Natural killer cell (primary cell): ENCODE measurements around the gene DOK6. TPM values are rescaled to one million over a fixed set of nuclear protein-coding genes. Genes with fewer than 3 reads are reported as not detected.

Experiments
- ATAC-seq, 3 donors: fragments of 150-1000 bp in 2 of 3; fragments of 200-7000 bp in 1 of 3; cut with Tn5 transposase; 1 replicate in 1 of 3; 2 replicates in 2 of 3; pipeline ENCODE4 v1.10.0; 2021; ENCODE audit warnings: mild to moderate bottlenecking in 2 of 3, moderate library complexity in 2 of 3
- DNase-seq, 2 donors: peaks; one replicate each; pipeline versions ENCODE4 v3.0.0 to v3.0.0-alpha.2; 2013 to 2021; ENCODE audit warnings: mixed read lengths in 1 of 2
- H3K27ac ChIP-seq: one replicate; pipeline ENCODE4 v1.5.1; 2013; ENCODE audit warnings: mild to moderate bottlenecking, low read length
- H3K27me3 ChIP-seq: one replicate; pipeline ENCODE4 v1.6.1; 2013; ENCODE audit warnings: low read length; ENCODE audit not compliant: control insufficient read depth, insufficient read depth
- H3K36me3 ChIP-seq: one replicate; pipeline ENCODE4 v1.6.1; 2013; ENCODE audit warnings: low read length; ENCODE audit not compliant: control insufficient read depth, insufficient read depth
- H3K4me1 ChIP-seq: one replicate; pipeline ENCODE4 v1.6.1; 2013; ENCODE audit warnings: low read length; ENCODE audit not compliant: control insufficient read depth, insufficient read depth
- H3K4me3 ChIP-seq: one replicate; pipeline ENCODE4 v1.5.1; 2013; ENCODE audit warnings: low read length
- H3K9me3 ChIP-seq: one replicate; pipeline ENCODE4 v1.6.1; 2013; ENCODE audit warnings: low read length; ENCODE audit not compliant: control insufficient read depth, insufficient read depth
- H3K27ac Mint-ChIP-seq, 2 donors: one replicate each; pipeline ENCODE4 v1.8.0; 2022; ENCODE audit warnings: mild to moderate bottlenecking in 2 of 2, mixed read lengths in 2 of 2, moderate library complexity in 1 of 2
- H3K27me3 Mint-ChIP-seq, 2 donors: one replicate each; pipeline ENCODE4 v1.8.0; 2022; ENCODE audit warnings: low read depth in 2 of 2, mixed read lengths in 2 of 2
- H3K36me3 Mint-ChIP-seq: one replicate; pipeline ENCODE4 v1.8.0; 2022; ENCODE audit warnings: mixed read lengths
- H3K4me1 Mint-ChIP-seq, 2 donors: one replicate each; pipeline ENCODE4 v1.8.0; 2022; ENCODE audit warnings: mixed read lengths in 2 of 2
- H3K4me3 Mint-ChIP-seq: one replicate; pipeline ENCODE4 v1.8.0; 2022; ENCODE audit warnings: mild to moderate bottlenecking, moderate library complexity, mixed read lengths
- H3K9me3 Mint-ChIP-seq, 2 donors: one replicate each; pipeline ENCODE4 v1.8.0; 2022; ENCODE audit warnings: mixed read lengths in 2 of 2
- WGBS: methylation state at CpG from one replicate; pipeline ENCODE4 v1.1.7; 2013; ENCODE audit warnings: missing lambda C conversion rate; ENCODE audit not compliant: insufficient coverage; 5-methylcytosine and 5-hydroxymethylcytosine counted together
- intact Hi-C: fragments of 100-400 bp; cut with micrococcal nuclease; formaldehyde crosslinking; loops from one replicate; pipeline ENCODE4 v1.14.2; 2022
- total RNA-seq, 4 donors: library from RNA; stranded (reverse); fragments of 120-200 nt in 1 of 4; gene quantifications; one replicate each; pipeline versions ENCODE4 v1.2.3 to v1.2.4, GENCODE V29; 2013 to 2022
- TF ChIP-seq, protein P1 (sequence below): fragments of 200-600 bp; IDR thresholded peaks from one replicate; pipeline ENCODE4 v1.8.0; 2022; ENCODE audit warnings: antibody characterized with exemption

Gene DOK6
- total RNA-seq, 3 donors from 2014 or later (not counting 1 experiment from before 2014, with no cell fraction given), result 0.02 TPM; not detected in 2

- intact Hi-C loops, result loop anchor here (10.0 kb wide), 1 partner anchor 242 kb away; no protein-coding TSS in a partner anchor
- no peak overlapping the region for H3K27ac ChIP-seq
- Mint-ChIP-seq H3K9me3 (no peaks in the 10 kb centered on the region), H3K4me3 (no peak overlapping the region), H3K4me1 (peaks cover 0 to 11% of the 10 kb centered on the region in 2 donors), H3K27ac (no peak overlapping the region), H3K27me3 (no peaks in the 10 kb centered on the region), H3K36me3 (no peaks in the 10 kb centered on the region)
- TF ChIP-seq, protein P1, sequence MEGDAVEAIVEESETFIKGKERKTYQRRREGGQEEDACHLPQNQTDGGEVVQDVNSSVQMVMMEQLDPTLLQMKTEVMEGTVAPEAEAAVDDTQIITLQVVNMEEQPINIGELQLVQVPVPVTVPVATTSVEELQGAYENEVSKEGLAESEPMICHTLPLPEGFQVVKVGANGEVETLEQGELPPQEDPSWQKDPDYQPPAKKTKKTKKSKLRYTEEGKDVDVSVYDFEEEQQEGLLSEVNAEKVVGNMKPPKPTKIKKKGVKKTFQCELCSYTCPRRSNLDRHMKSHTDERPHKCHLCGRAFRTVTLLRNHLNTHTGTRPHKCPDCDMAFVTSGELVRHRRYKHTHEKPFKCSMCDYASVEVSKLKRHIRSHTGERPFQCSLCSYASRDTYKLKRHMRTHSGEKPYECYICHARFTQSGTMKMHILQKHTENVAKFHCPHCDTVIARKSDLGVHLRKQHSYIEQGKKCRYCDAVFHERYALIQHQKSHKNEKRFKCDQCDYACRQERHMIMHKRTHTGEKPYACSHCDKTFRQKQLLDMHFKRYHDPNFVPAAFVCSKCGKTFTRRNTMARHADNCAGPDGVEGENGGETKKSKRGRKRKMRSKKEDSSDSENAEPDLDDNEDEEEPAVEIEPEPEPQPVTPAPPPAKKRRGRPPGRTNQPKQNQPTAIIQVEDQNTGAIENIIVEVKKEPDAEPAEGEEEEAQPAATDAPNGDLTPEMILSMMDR, result no peak
- no peak for ATAC-seq
- no peaks in the 10 kb centered on the region for H3K9me3 ChIP-seq
- H3K36me3 ChIP-seq, result no peaks in the 10 kb centered on the region
- 76% methylated on average over 5 of the region's 5 CpGs for WGBS
- no peak for DNase-seq
- no peaks in the 10 kb centered on the region for H3K4me1 ChIP-seq
- H3K4me3 ChIP-seq, result no peak overlapping the region
- no peaks in the 10 kb centered on the region for H3K27me3 ChIP-seq
Measured at GRCh38 chr18:69843015-69843414, 442.3 kb downstream of the DOK6 start.

GRCh38 chr18:69844656-69845055, 444.0 kb downstream of the DOK6 start:
- Histone ChIP-seq H3K4me1 (no peaks in the 10 kb centered on the region), H3K36me3 (no peaks in the 10 kb centered on the region), H3K27ac (no peak overlapping the region), H3K4me3 (no peak overlapping the region), H3K27me3 (no peaks in the 10 kb centered on the region), H3K9me3 (no peaks in the 10 kb centered on the region)
- H3K27ac Mint-ChIP-seq, result no peak overlapping the region
- H3K4me3 Mint-ChIP-seq, result no peak overlapping the region
- intact Hi-C loops, result loop anchor here (10.0 kb wide), 1 partner anchor 240 kb away; no protein-coding TSS in a partner anchor
- H3K4me1 Mint-ChIP-seq, result no peaks in the 10 kb centered on the region
- no peaks in the 10 kb centered on the region for H3K27me3 Mint-ChIP-seq
- 100% methylated on average over 1 of the region's 2 CpGs for WGBS
- TF ChIP-seq, protein P1, result no peak
- ATAC-seq, result no peak
- no peak for DNase-seq
- no peaks in the 10 kb centered on the region for H3K9me3 Mint-ChIP-seq
- no peaks in the 10 kb centered on the region for H3K36me3 Mint-ChIP-seq

DNA sequence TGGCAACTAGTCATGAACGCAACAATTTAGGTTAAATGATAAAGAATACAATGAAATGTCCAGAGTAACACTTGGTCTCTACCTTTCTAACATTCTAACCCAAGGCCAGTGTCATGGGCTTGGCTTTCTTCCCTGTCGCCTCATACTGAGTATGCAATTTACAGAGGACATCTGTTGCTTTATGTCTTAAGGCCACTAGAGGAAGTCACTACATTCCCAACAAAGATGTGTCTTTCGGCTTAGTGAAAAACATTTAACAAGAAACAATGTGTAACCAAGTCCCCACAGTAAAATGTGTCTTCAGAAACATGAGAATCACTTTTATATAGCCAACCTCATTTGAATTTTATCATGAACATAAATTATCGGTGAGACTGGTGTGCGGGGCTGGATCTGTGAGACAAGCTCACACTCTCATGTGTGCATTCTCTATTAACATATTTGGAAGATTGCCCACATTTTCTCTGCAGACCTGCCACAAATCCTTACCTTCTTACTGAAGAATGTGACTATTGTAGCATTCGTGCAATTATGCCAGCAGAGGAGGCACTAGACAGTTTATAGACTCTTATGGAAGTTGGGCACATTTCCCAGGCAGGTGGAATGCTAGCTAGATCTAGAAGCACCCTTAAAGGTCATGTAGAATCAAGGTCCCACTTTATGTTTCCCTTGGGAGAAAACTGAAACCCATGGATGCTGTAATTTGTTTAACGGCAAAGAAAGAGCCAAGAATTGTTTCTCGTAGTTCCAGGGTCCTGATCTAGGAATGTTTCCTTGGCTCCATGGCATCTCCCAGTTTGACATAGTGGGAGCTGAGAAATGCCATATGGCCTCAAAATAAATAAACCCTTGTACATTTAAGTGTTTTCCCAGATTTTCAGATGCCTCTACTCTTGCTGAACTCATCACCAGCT, 445.2 kb downstream of the DOK6 start:
- Mint-ChIP-seq H3K4me3 (no peak overlapping the region), H3K27me3 (no peaks in the 10 kb centered on the region), H3K27ac (no peak overlapping the region), H3K36me3 (no peaks in the 10 kb centered on the region), H3K4me1 (no peaks in the 10 kb centered on the region), H3K9me3 (no peaks in the 10 kb centered on the region)
- intact Hi-C loops, result loop anchor here (10.0 kb wide), 1 partner anchor 239 kb away; no protein-coding TSS in a partner anchor
- H3K27ac ChIP-seq, result no peak overlapping the region
- TF ChIP-seq, protein P1, result no peak
- no peak overlapping the region for H3K4me3 ChIP-seq
- 94% methylated on average over 8 of the region's 8 CpGs for WGBS
- no peaks in the 10 kb centered on the region for H3K9me3 ChIP-seq
- H3K36me3 ChIP-seq, result no peaks in the 10 kb centered on the region
- DNase-seq (peak in 1 of 2 donors; percentile 10), ATAC-seq (no peak)
- no peaks in the 10 kb centered on the region for H3K27me3 ChIP-seq
- no peaks in the 10 kb centered on the region for H3K4me1 ChIP-seq
